HG03097 (cell line): ENCODE measurements around the gene DYNC2I2.

Experiments used
- ATAC-seq: cut with Tn5 transposase; IDR thresholded peaks from one replicate; pipeline ENCODE4 v1.9.1; 2021; ENCODE audit not compliant: unreplicated experiment, low FRiP score

The DYNC2I2 gene

GRCh38 chr9:128636556-128637530, 19.8 kb downstream of the DYNC2I2 start:
- ATAC-seq = no peak

- ATAC-seq = no peak
Observed at GRCh38 chr9:128636024-128636390, 20.6 kb downstream of the DYNC2I2 start.

- no peak for ATAC-seq
Observed at GRCh38 chr9:128635266-128636023, 21.2 kb downstream of the DYNC2I2 start.

GRCh38 chr9:128634651-128635262, 21.9 kb downstream of the DYNC2I2 start:
- ATAC-seq = no peak

- ATAC-seq = no peak
Observed at GRCh38 chr9:128634111-128634510, 22.5 kb downstream of the DYNC2I2 start.

DNA sequence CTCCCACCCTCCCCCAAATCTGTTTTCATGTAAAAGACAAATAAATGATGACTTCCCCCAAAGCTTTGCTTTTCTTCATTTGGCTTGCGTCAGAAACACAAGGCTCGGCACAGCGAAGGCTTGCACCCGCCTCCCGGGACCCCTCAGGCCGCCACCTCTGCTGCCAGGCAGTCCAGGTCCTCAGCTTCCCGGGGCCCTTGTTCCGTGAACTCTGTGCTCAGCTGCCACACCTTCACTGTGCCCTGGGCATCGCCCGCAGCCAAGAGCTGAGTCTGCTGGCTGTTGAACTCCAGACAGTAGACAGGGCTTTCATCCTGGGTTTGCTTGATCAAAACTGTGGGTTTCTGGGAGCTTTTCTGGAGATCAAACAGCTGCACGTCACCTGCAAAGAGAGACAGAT, 23.0 kb downstream of the DYNC2I2 start:
- no peak for ATAC-seq

GRCh38 chr9:128633057-128633456, 23.6 kb downstream of the DYNC2I2 start:
- no peak for ATAC-seq

DNA sequence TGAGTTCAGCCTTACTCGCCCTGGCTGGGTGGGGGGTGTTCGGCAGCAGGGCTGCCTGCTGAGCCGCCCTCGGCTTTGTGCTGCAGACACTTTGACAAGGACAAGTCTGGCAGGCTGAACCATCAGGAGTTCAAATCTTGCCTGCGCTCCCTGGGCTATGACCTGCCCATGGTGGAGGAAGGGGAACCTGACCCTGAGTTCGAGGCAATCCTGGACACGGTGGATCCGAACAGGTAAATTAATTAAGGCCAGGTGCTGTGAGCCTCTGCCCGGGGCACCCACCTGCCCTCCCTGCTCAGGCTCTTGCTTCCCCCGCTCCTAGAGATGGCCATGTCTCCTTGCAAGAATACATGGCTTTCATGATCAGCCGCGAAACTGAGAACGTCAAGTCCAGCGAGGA, 24.2 kb downstream of the DYNC2I2 start:
- no peak for ATAC-seq

DNA sequence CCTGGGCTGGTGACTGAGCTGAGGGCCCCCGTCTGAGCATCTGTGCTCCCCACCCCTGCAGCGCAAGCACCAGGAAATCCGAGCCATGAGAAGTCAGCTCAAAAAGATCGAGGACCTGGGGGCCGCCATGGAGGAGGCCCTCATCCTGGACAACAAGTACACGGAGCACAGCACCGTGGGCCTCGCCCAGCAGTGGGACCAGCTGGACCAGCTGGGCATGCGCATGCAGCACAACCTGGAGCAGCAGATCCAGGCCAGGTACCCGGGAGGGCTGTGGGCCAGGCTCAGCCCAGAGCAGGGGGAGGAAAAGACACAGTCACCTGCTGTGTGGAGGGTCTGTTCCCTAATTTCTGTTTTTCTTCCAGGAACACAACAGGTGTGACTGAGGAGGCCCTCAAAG, 24.6 kb downstream of the DYNC2I2 start:
- no peak for ATAC-seq

GRCh38 chr9:128631636-128632035, 25.0 kb downstream of the DYNC2I2 start:
- no peak for ATAC-seq

DNA sequence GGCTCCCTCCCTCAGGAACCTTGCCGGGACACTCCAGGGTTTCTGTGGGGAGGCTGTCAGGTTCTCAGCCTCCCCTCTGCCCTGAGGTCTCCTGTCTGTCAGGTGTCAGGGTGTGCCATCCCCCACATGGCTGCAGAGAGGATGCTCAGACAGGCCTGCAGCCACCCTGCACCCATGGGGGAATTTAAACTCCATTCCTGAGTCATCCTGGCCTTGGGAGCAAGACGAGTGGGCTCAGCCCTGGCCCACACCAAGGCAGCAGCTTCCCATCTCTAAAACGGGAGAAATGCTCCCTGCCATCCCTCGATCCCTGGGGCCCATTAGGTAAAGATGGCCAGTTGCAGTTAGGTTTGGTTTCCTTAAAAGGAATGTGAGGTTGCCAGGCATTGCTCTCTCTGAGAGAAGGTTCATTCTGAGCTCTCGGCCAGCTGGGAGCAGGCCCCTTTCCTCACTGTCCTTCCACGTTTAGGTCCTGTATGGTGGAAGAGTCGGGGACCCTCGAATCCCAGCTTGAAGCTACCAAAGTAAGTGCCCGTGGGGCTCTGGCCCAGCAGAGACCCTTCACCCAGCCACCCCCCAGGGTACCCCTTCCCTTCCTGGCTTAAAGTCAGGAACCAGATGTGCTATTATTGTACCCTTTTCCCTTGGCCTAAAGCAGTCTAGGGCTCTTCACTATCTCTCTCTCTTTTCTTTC, 26.6 kb downstream of the DYNC2I2 start:
- no peak for ATAC-seq

GRCh38 chr9:128629136-128629535, 27.5 kb downstream of the DYNC2I2 start:
- ATAC-seq = no peak

- ATAC-seq = no peak
Observed at GRCh38 chr9:128628471-128629048, 28.1 kb downstream of the DYNC2I2 start.

DNA sequence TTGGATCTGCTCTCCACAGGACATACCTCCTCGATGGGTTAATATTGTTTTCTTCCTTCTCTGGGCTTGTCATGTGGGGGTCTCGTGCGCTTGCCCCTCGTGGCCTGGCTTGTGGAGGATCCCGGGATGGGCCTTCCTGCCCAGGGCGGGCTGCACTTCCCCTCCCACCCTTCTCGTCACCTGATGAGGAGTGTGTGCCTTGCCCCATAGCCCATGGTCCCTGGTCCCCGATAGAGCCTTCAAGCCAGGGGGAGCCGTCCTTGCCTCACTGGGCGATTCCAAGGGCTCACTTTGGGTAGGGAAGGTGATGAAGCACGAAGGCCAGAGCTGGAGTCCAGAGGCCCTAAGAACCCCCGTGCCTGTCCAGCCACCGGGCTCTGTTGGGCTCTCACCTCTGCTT, 28.7 kb downstream of the DYNC2I2 start:
- no peak for ATAC-seq

GRCh38 chr9:128627127-128627715, 29.4 kb downstream of the DYNC2I2 start:
- ATAC-seq = no peak

GRCh38 chr9:128626181-128626580, 30.5 kb downstream of the DYNC2I2 start:
- no peak for ATAC-seq

DNA sequence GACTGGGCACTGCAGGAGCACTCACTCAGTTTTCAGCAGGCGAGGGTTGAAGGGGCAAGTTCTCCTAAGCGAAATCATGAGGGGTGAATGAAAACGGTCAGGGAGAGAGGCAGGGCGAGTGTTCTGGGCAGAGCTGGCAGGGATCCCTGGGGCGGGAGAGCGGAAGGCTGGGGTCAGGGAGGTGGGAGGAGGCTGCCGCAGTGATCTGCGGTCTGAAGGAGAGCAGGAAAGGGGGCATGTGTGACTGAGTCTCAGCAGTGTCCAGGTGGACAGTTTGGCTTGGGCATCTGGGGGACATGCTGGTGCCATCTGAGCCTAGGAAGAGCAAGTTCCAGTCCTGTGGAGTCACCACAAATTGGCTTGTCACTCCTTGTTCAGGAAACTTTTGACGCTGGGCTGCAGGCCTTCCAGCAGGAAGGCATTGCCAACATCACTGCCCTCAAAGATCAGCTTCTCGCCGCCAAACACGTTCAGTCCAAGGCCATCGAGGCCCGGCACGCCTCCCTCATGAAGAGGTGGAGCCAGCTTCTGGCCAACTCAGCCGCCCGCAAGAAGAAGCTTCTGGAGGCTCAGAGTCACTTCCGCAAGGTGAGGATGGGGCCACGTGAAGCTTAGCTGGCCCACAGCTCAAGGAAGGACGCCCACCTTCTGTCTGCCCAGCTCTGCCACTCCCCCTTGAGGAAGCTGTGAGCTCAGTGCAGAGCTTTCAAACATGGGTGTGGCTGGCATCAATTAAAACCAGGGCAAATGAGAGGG, 31.1 kb downstream of the DYNC2I2 start:
- ATAC-seq = no peak

DNA sequence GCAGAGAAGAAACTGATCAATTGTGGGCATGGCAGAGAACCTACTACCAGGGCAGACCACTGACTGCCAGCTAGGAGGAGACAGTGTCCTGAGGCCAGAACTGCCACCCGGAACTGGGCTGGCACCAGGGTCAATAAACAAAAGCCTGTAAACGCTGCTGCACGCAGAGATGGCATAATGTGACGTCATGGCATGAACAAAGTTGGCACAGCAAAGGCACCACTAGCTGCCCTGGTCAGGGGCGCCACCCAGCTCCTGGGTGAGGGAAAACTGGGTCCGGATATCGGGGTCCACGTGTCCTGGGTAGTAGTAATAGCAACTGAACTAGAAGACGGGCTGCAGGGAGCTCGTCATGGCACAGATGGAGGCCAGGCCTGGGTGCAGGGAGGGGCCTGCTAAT, 32.1 kb downstream of the DYNC2I2 start:
- no peak for ATAC-seq

GRCh38 chr9:128621730-128622455, 34.8 kb downstream of the DYNC2I2 start:
- no peak for ATAC-seq
